K562 (cell line): ENCODE results near the gene SLC2A4RG. TPM values are rescaled to one million over a fixed set of nuclear protein-coding genes. Genes with fewer than 3 reads are reported as not detected.

Source experiments
- ATAC-seq: fragments of 200-7000 bp; cut with Tn5 transposase; 3 replicates; pipeline ENCODE4 v1.9.1; 2020; ENCODE audit warnings: moderate library complexity
- BruUV-seq: library from RNA; stranded (reverse); fragments of 400-500 nt; replicated peaks from 2 replicates; lab custom pipeline; 2021; lab: Mats Ljungman, UMichigan
- CTCF ChIA-PET: fragments of 300-600 bp; formaldehyde crosslinking; extraction: SDS; loops from one replicate; lab custom pipeline; 2021; ENCODE audit warnings: low intra/inter-chr PET ratio; lab: Yijun Ruan, JAX
- POLR2A ChIA-PET: fragments of 300-600, 350-650 bp; sonication (Branson Sonifier 250); formaldehyde crosslinking; extraction: SDS; loops from one replicate; lab custom pipeline; 2021; ENCODE audit warnings: antibody characterized with exemption, inconsistent platforms; lab: Yijun Ruan, JAX
- DNase-seq, 4 experiments: peaks; one replicate each; pipeline versions ENCODE4 v3.0.0 to v3.0.0-alpha.2; 2011 to 2018; ENCODE audit warnings: low spot score in 3 of 4, mixed read lengths in 3 of 4; ENCODE audit errors: extremely low read depth in 1 of 4
- FAIRE-seq: peaks from 2 replicates; lab custom pipeline; 2011; peaks lifted over from hg19 to GRCh38; lab: Jason Lieb, UNC
- H2AFZ ChIP-seq: 2 replicates; pipeline ENCODE4 v1.6.0; 2011; ENCODE audit warnings: low read depth, low read length, control low read depth, inconsistent platforms
- H3K27ac ChIP-seq: fragments of 200-600 bp; 3 replicates; pipeline ENCODE4 v1.8.0; 2011; ENCODE audit warnings: low read depth, mild to moderate bottlenecking, control low read depth, inconsistent platforms, low read length, moderate library complexity, mixed read lengths; ENCODE audit errors: extremely low read depth
- H3K27me3 ChIP-seq, 2 experiments: fragments of 300-600 bp in 1 of 2; 2 replicates in 1 of 2; 3 replicates in 1 of 2; pipeline versions ENCODE4 v1.6.0 to v1.8.0; 2011; ENCODE audit warnings: inconsistent platforms in 2 of 2, low read length in 2 of 2, mild to moderate bottlenecking in 1 of 2, mixed read lengths in 1 of 2, moderate library complexity in 1 of 2; ENCODE audit not compliant: control insufficient read depth in 2 of 2, insufficient read depth in 2 of 2
- H3K36me3 ChIP-seq: fragments of 300-600 bp; 3 replicates; pipeline ENCODE4 v1.8.0; 2011; ENCODE audit warnings: mild to moderate bottlenecking, low read length, inconsistent platforms; ENCODE audit not compliant: control insufficient read depth, insufficient read depth
- H3K4me1 ChIP-seq, 2 experiments: fragments of 200-600 bp in 1 of 2; replicated peaks in 1 of 2; 2 replicates in 1 of 2; 3 replicates in 1 of 2; pipeline versions ENCODE4 v1.5.1 to v1.8.0; 2011; ENCODE audit warnings: inconsistent platforms in 2 of 2, low read length in 2 of 2, mild to moderate bottlenecking in 1 of 2, mixed read lengths in 1 of 2, moderate library complexity in 1 of 2; ENCODE audit not compliant: control insufficient read depth in 2 of 2, insufficient read depth in 2 of 2
- H3K4me2 ChIP-seq: 2 replicates; pipeline ENCODE4 v1.6.1; 2011; ENCODE audit warnings: low read length, control low read depth, inconsistent platforms, mixed read lengths; ENCODE audit not compliant: insufficient read depth
- H3K4me3 ChIP-seq: fragments of 200-600 bp; sonication (generic), shearing (Covaris generic); 2 replicates; pipeline ENCODE4 v1.5.1; 2016; ENCODE audit warnings: control low read depth, inconsistent platforms
- H3K79me2 ChIP-seq: fragments of 200-600 bp; 3 replicates; pipeline ENCODE4 v1.8.0; 2011; ENCODE audit warnings: low read length, inconsistent platforms; ENCODE audit not compliant: control insufficient read depth, insufficient read depth
- H3K9ac ChIP-seq, 2 experiments: 2 replicates each; pipeline versions ENCODE4 v1.6.0 to v1.6.1; 2011; ENCODE audit warnings: low read depth in 2 of 2, low read length in 2 of 2, control low read depth in 1 of 2, inconsistent platforms in 1 of 2, mild to moderate bottlenecking in 1 of 2, mixed read lengths in 1 of 2; ENCODE audit not compliant: insufficient read depth in 1 of 2
- H3K9me1 ChIP-seq: one replicate; pipeline ENCODE4 v1.6.0; 2011; ENCODE audit warnings: inconsistent platforms, mild to moderate bottlenecking, low read length, moderate library complexity; ENCODE audit not compliant: control insufficient read depth, insufficient read depth
- H3K9me3 ChIP-seq: replicated peaks from 2 replicates; pipeline ENCODE4 v1.5.1; 2011; ENCODE audit warnings: low read depth, low read length, inconsistent platforms; ENCODE audit not compliant: control insufficient read depth, insufficient read depth
- H4K20me1 ChIP-seq: replicated peaks from 2 replicates; pipeline ENCODE4 v1.6.1; 2011; ENCODE audit warnings: low read length, inconsistent platforms, mixed read lengths; ENCODE audit not compliant: control insufficient read depth, insufficient read depth
- ARID1B ChIP-seq: fragments of 450-650 bp; IDR thresholded peaks from 2 replicates; pipeline ENCODE4 v1.6.1; 2016; ENCODE audit warnings: antibody characterized with exemption, mild to moderate bottlenecking, inconsistent platforms
- CBFA2T2 ChIP-seq: fragments of 450-650 bp; conservative IDR thresholded peaks from 2 replicates; pipeline ENCODE4 v1.6.1; 2017; ENCODE audit warnings: mild to moderate bottlenecking
- CBFA2T3 ChIP-seq: fragments of 450-650 bp; IDR thresholded peaks from 2 replicates; pipeline ENCODE4 v1.6.1; 2017
- DPF2 ChIP-seq: fragments of 450-650 bp; IDR thresholded peaks from 2 replicates; pipeline ENCODE4 v1.6.1; 2016
- FIP1L1 ChIP-seq: fragments of 200-400 bp; formaldehyde crosslinking; IDR thresholded peaks from 2 replicates; pipeline ENCODE4 v1.6.1; 2018; ENCODE audit warnings: mild to moderate bottlenecking, low read depth, low read length; ENCODE audit not compliant: poor library complexity, severe bottlenecking
- FOSL1 ChIP-seq: fragments of 200-800 bp; sonication (Bioruptor generic); conservative IDR thresholded peaks from 2 replicates; pipeline ENCODE4 v1.6.1; 2016; ENCODE audit warnings: missing genetic modification characterization, missing compliant biosample characterization
- JUND ChIP-seq, 2 experiments: IDR thresholded peaks; 2 replicates in 1 of 2; 3 replicates in 1 of 2; pipeline ENCODE4 v1.6.1; 2011; ENCODE audit warnings: borderline replicate concordance in 2 of 2, low read depth in 2 of 2, low read length in 2 of 2, improper control_type of control experiment in 1 of 2, missing biosample characterization in 1 of 2, missing genetic modification characterization in 1 of 2, missing genetic modification reagents in 1 of 2
- NFE2 ChIP-seq: IDR thresholded peaks from 2 replicates; pipeline ENCODE4 v1.6.1; 2014; ENCODE audit warnings: antibody characterized with exemption, low read depth
- POLR2A ChIP-seq: fragments of 450-650 bp; conservative IDR thresholded peaks from 2 replicates; pipeline ENCODE4 v1.6.1; 2016
- POLR2AphosphoS2 ChIP-seq: IDR thresholded peaks from 2 replicates; pipeline ENCODE4 v1.6.1; 2012; ENCODE audit warnings: low read length, improper control_type of control experiment
- POLR2G ChIP-seq: fragments of 200-400 bp; formaldehyde crosslinking; IDR thresholded peaks from 2 replicates; pipeline ENCODE4 v1.6.1; 2017; ENCODE audit warnings: low read depth, mild to moderate bottlenecking, antibody characterized with exemption, low read length, moderate library complexity
- PRMT5 ChIP-seq: sonication (generic); formaldehyde crosslinking; IDR thresholded peaks from 2 replicates; pipeline ENCODE4 v1.5.0; 2020; ENCODE audit warnings: missing genetic modification reagents
- SMARCA4 ChIP-seq: fragments of 450-650 bp; IDR thresholded peaks from 2 replicates; pipeline ENCODE4 v1.6.1; 2016
- SMARCE1 ChIP-seq: fragments of 450-650 bp; IDR thresholded peaks from 2 replicates; pipeline ENCODE4 v1.7.1; 2016; ENCODE audit warnings: mild to moderate bottlenecking
- SUPT5H ChIP-seq: fragments of 450-650 bp; IDR thresholded peaks from 2 replicates; pipeline ENCODE4 v1.6.1; 2016
- TAF9B ChIP-seq: fragments of 450-650 bp; IDR thresholded peaks from 2 replicates; pipeline ENCODE4 v1.6.1; 2018; ENCODE audit warnings: mild to moderate bottlenecking; ENCODE audit not compliant: partially characterized antibody
- WHSC1 ChIP-seq: IDR thresholded peaks from one replicate; pipeline ENCODE4 v1.6.1; 2012; ENCODE audit warnings: low read length, control low read depth, inconsistent platforms
- ZBED1 ChIP-seq: IDR thresholded peaks from 2 replicates; pipeline ENCODE4 v1.6.1; 2014
- ZBTB8A ChIP-seq: fragments of 450-650 bp; IDR thresholded peaks from 2 replicates; pipeline ENCODE4 v1.6.1; 2018; ENCODE audit warnings: mild to moderate bottlenecking, moderate library complexity; ENCODE audit not compliant: partially characterized antibody
- ZNF24 ChIP-seq: fragments of 450-650 bp; IDR thresholded peaks from 2 replicates; pipeline ENCODE4 v1.6.1; 2016
- ZNF696 ChIP-seq: fragments of 250-450 bp; sonication (Bioruptor Pico); conservative IDR thresholded peaks from 2 replicates; pipeline ENCODE4 v1.4.0; 2020; ENCODE audit warnings: mild to moderate bottlenecking, moderate library complexity
- WGBS: fragments of 100-300 bp; shearing (Covaris generic); methylation state at CpG from one replicate; pipeline ENCODE4 v1.1.6; 2016; ENCODE audit warnings: low coverage, mixed read lengths; ENCODE audit not compliant: insufficient coverage; ENCODE audit errors: missing lambda C conversion rate; 5-methylcytosine and 5-hydroxymethylcytosine counted together
- in situ Hi-C: fragments of 300-500 bp; cut with MboI; formaldehyde crosslinking; loops from 4 replicates; pipeline ENCODE4 v1.15.0; 2018; ENCODE audit warnings: inconsistent platforms, mixed read lengths
- intact Hi-C: fragments of 100-400 bp; cut with micrococcal nuclease; formaldehyde crosslinking; loops from 2 replicates; pipeline ENCODE4 v1.14.2; 2022
- polyA plus RNA-seq, 8 experiments: library from polyadenylated mRNA; depleted of rRNA in 4 of 8; stranded (reverse) in 5 of 8; unstranded in 3 of 8; fragments of >200 nt; fragmentation: Nextera tagmentation in 2 of 8; fragmentation: Illumina TruSeq in 1 of 8; extraction: Ambion mirVana in 2 of 8; extraction: Trizol in 1 of 8; gene quantifications; 2 replicates each; pipeline versions ENCODE4 v1.2.1 to v1.2.3, GENCODE V29; 2011 to 2014; ENCODE audit warnings: inconsistent platforms in 1 of 8, missing spikeins in 1 of 8
- total RNA-seq, 7 experiments: library from RNA; depleted of rRNA in 6 of 7; stranded (reverse); fragments of >200 nt in 6 of 7; fragmentation: Illumina TruSeq in 2 of 7; extraction: Trizol in 2 of 7; gene quantifications; 2 replicates each; pipeline versions ENCODE4 v1.2.1 to v1.2.3, GENCODE V29; 2011 to 2021; ENCODE audit warnings: low replicate concordance in 1 of 7
- TF ChIP-seq, protein P1 (sequence below): sonication (generic); formaldehyde crosslinking; IDR thresholded peaks from 2 replicates; pipeline ENCODE4 v1.8.0; 2022; ENCODE audit warnings: missing genetic modification reagents, mild to moderate bottlenecking, moderate library complexity, borderline replicate concordance
- TF ChIP-seq, protein P2 (sequence below): fragments of 450-650 bp; IDR thresholded peaks from 2 replicates; pipeline ENCODE4 v1.6.1; 2016; ENCODE audit warnings: antibody characterized with exemption

The SLC2A4RG gene
- total and polyA plus RNA-seq, 9 of the 15 experiments (the other 6 are each of a cell fraction or from before 2014, with no cell fraction given): 0.34 to 97.3 (median 26.5) TPM

DNA sequence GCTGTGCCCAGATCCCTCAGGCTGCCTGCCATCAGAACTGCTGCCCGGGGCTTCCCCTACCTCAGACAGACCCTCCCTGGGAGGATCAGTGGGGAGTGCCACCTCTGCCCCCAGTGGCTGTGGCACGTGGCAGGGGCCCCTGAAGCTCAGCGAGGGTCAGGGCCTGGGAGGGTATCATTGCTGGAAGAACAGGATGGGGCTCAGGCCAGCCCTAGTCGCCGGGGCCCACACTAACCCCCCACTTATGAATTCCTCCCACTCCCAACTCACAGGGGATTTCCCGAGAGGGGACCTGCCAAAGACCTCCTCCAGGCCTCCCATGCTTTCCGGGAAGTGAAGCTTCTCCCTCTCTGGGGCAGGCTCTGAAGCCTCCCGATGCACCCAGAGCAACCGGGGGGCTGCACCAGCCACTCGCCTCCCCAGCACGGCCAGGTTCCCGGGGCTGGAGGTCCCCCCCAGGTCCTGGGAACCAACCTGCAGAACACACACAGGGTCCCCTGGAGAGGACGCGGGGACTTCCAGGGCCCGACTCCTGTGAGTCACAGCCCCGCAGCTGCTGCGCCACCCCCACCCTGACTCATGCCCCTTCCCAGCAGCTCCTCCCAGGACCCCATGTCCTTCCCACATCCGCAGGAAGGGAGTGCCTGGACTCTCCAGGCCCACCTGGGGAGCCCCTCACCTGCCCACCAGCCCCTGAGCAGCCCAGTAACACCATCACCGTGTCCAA lies 40.7 kb upstream of the SLC2A4RG start:
- Histone ChIP-seq H3K27me3 (no peaks in the 10 kb centered on the region), H3K9me1 (no peaks in the 10 kb centered on the region), H3K79me2 (no peaks in the 10 kb centered on the region), H3K27ac (peak overlapping the region; percentile 61), H3K4me2 (no peak overlapping the region), H3K9ac (peak overlapping the region; percentile 15 to 84; a peak in 3 of 4 replicates), H3K9me3 (no peaks in the 10 kb centered on the region), H2AFZ (no peak overlapping the region), H4K20me1 (no peaks in the 10 kb centered on the region; the same call in 1 of the 2 replicates), H3K4me1 (peaks cover 9 to 92% of the 10 kb centered on the region in 2 experiments), H3K4me3 (no peak overlapping the region), H3K36me3 (peaks cover 28% of the 10 kb centered on the region; the same call in 2 of the 3 replicates)
- ATAC-seq: peak; percentile 16
- POLR2A ChIA-PET: interaction anchor here (0.6 to 3.1 kb wide), 6 partner anchors 9 to 262 kb away, joined by 3 to 27 read pairs (median 3); partner anchors contain the start of genes ARFRP1, TPD52L2 and ZGPAT
- intact Hi-C loops: no loop called here
- CTCF ChIA-PET: no interaction called here
- WGBS: 47% methylated on average over 18 of the region's 19 CpGs
- in situ Hi-C loops: no loop called here
- no TSS peak for BruUV-seq
- peak in 3 of 4 experiments; percentile 54 to 62 (median 56) for DNase-seq
- FAIRE-seq: no peak
- TF ChIP-seq SMARCA4: 0 out of 2 replicates have a peak, but pooled peaks have one; percentile 19
- no peak for TF ChIP-seq WHSC1
- TF ChIP-seq, protein P1, sequence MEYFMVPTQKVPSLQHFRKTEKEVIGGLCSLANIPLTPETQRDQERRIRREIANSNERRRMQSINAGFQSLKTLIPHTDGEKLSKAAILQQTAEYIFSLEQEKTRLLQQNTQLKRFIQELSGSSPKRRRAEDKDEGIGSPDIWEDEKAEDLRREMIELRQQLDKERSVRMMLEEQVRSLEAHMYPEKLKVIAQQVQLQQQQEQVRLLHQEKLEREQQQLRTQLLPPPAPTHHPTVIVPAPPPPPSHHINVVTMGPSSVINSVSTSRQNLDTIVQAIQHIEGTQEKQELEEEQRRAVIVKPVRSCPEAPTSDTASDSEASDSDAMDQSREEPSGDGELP (CRISPR knock-in tag): peak; percentile 57; the same call in 1 of the 2 replicates
- TF ChIP-seq FIP1L1: peak; percentile 18
- no peak for TF ChIP-seq ZNF696 (CRISPR knock-in tag)
- TF ChIP-seq, protein P2, sequence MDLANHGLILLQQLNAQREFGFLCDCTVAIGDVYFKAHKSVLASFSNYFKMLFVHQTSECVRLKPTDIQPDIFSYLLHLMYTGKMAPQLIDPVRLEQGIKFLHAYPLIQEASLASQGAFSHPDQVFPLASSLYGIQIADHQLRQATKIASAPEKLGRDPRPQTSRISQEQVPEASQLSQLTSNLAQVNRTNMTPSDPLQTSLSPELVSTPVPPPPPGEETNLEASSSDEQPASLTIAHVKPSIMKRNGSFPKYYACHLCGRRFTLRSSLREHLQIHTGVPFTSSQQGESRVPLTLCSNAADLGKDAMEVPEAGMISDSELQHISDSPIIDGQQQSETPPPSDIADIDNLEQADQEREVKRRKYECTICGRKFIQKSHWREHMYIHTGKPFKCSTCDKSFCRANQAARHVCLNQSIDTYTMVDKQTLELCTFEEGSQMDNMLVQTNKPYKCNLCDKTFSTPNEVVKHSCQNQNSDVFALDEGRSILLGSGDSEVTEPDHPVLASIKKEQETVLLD: no peak
- peak; percentile 85 for TF ChIP-seq POLR2AphosphoS2
- TF ChIP-seq DPF2: peak; percentile 55; the same call in 1 of the 2 replicates
- peak; percentile 70 for TF ChIP-seq POLR2G
- TF ChIP-seq NFE2: peak; percentile 7; the same call in 1 of the 2 replicates
- TF ChIP-seq CBFA2T3: peak; percentile 21; the same call in 1 of the 2 replicates
- TF ChIP-seq SUPT5H: peak; percentile 55; the same call in 1 of the 2 replicates
- TF ChIP-seq FOSL1: peak; percentile 90
- TF ChIP-seq ZNF24: no peak
- no peak for TF ChIP-seq PRMT5 (CRISPR knock-in tag)
- peak; percentile 60 for TF ChIP-seq POLR2A
- TF ChIP-seq JUND (IDR thresholded peaks at IDR 0.05; ENCODE audit: borderline replicate concordance, low read depth, low read length): peak; percentile 77
- no peak for TF ChIP-seq JUND (tag; IDR thresholded peaks at IDR 0.05; ENCODE audit: borderline replicate concordance, low read depth, low read length)
- TF ChIP-seq ARID1B: peak; percentile 59
- TF ChIP-seq CBFA2T2: 0 out of 2 replicates have a peak, but pooled peaks have one; percentile 15
- TF ChIP-seq ZBTB8A: no peak
- TF ChIP-seq TAF9B: no peak
- TF ChIP-seq SMARCE1: peak; percentile 59; the same call in 1 of the 2 replicates
- 0 out of 2 replicates have a peak, but pooled peaks have one; percentile 57 for TF ChIP-seq ZBED1
